ENCODE measurements around the gene LILRB3.
"Not testable (repeated sequence)": the region's sequence is repeated elsewhere in the genome, so short reads cannot be mapped to it uniquely, and the experiment has no call there.

Gene LILRB3

GRCh38 chr19:54222474-54223276, at the start of gene LILRB3:
Gene LILRB3, minus strand, starts transcription at chr19:54223007. Its CDS starts 31 bp downstream, at chr19:54222976.
- not testable (repeated sequence) for DNase-seq

- not testable (repeated sequence) for DNase-seq
Measured at GRCh38 chr19:54272181-54272580, 49.4 kb upstream of the LILRB3 start.

GRCh38 chr19:54271587-54271986, 48.8 kb upstream of the LILRB3 start:
- not testable (repeated sequence) for DNase-seq

- no peak for DNase-seq
Measured at GRCh38 chr19:54271106-54271505, 48.3 kb upstream of the LILRB3 start.

GRCh38 chr19:54268936-54269335, 46.1 kb upstream of the LILRB3 start:
- no peak for DNase-seq

- DNase-seq = peak; percentile 85 to 87
Measured at GRCh38 chr19:54266133-54266532, 43.3 kb upstream of the LILRB3 start.

- no peak for DNase-seq
Measured at GRCh38 chr19:54262470-54262869, 39.7 kb upstream of the LILRB3 start.

- DNase-seq = peak; percentile 9
Measured at GRCh38 chr19:54262066-54262465, 39.3 kb upstream of the LILRB3 start.

GRCh38 chr19:54257116-54257480, 34.3 kb upstream of the LILRB3 start, which contains the start of gene LILRB5:
Gene LILRB5, minus strand, starts transcription at chr19:54257273. Its CDS starts 80 bp downstream, at chr19:54257193.
- peak in 1 of 2 experiments; percentile 13 for DNase-seq

GRCh38 chr19:54256250-54257115, 33.7 kb upstream of the LILRB3 start:
- peak; percentile 12 to 16 for DNase-seq

- DNase-seq = peak in 1 of 2 experiments; percentile 11
Measured at GRCh38 chr19:54255105-54255775, 32.4 kb upstream of the LILRB3 start.

- DNase-seq = no peak
Measured at GRCh38 chr19:54254195-54254906, 31.5 kb upstream of the LILRB3 start.

GRCh38 chr19:54253331-54254194, 30.8 kb upstream of the LILRB3 start:
- no peak for DNase-seq

GRCh38 chr19:54252845-54253244, 30.0 kb upstream of the LILRB3 start:
- DNase-seq = no peak

GRCh38 chr19:54252243-54252642, 29.4 kb upstream of the LILRB3 start:
- DNase-seq = no peak

GRCh38 chr19:54248016-54248601, 25.3 kb upstream of the LILRB3 start:
- DNase-seq = peak; percentile 69 to 74

GRCh38 chr19:54247106-54247930, 24.5 kb upstream of the LILRB3 start:
- no peak for DNase-seq

GRCh38 chr19:54245936-54246335, 23.1 kb upstream of the LILRB3 start:
- DNase-seq = no peak

GRCh38 chr19:54243809-54244208, 21.0 kb upstream of the LILRB3 start:
- not testable (repeated sequence) for DNase-seq

GRCh38 chr19:54242646-54243045, 19.8 kb upstream of the LILRB3 start, which contains the start of gene LILRA6:
Gene LILRA6, minus strand, starts transcription at chr19:54242790.
- not testable (repeated sequence) for DNase-seq
